BLaER1 (cell line): ENCODE measurements around the gene TMEM53.
"Not testable (repeated sequence)": the region's sequence is repeated elsewhere in the genome, so short reads cannot be mapped to it uniquely, and the experiment has no call there.

Source experiments
- H3K27ac ChIP-seq: shearing (Covaris generic); formaldehyde crosslinking; 2 replicates; pipeline ENCODE4 v1.8.1; 2022
- H3K27me3 ChIP-seq: shearing (Covaris generic); formaldehyde crosslinking; 2 replicates; pipeline ENCODE4 v1.8.1; 2022
- H3K36me3 ChIP-seq: shearing (Covaris generic); formaldehyde crosslinking; 2 replicates; pipeline ENCODE4 v1.8.1; 2022
- H3K4me1 ChIP-seq: shearing (Covaris generic); formaldehyde crosslinking; 2 replicates; pipeline ENCODE4 v1.8.1; 2022
- H3K4me2 ChIP-seq: shearing (Covaris generic); formaldehyde crosslinking; 2 replicates; pipeline ENCODE4 v1.8.1; 2022
- H3K4me3 ChIP-seq: shearing (Covaris generic); formaldehyde crosslinking; 2 replicates; pipeline ENCODE4 v1.8.1; 2022
- H3K9ac ChIP-seq: shearing (Covaris generic); formaldehyde crosslinking; 2 replicates; pipeline ENCODE4 v1.8.1; 2022
- H3K9me3 ChIP-seq: shearing (Covaris generic); formaldehyde crosslinking; 2 replicates; pipeline ENCODE4 v1.8.1; 2022
- H4K20me1 ChIP-seq: shearing (Covaris generic); formaldehyde crosslinking; 2 replicates; pipeline ENCODE4 v1.8.1; 2022
- Cebpa-rat ChIP-seq: shearing (Covaris generic); IDR thresholded peaks from 2 replicates; pipeline ENCODE4 v1.8.1; 2022

The TMEM53 gene

GRCh38 chr1:44714944-44715571 is 40.8 kb upstream of the TMEM53 start:
- no peak overlapping the region for H3K27ac ChIP-seq
- H3K27me3 ChIP-seq: no peaks in the 10 kb centered on the region
- H3K4me1 ChIP-seq: peaks cover 59% of the 10 kb centered on the region
- no peaks in the 10 kb centered on the region for H3K9me3 ChIP-seq
- peak overlapping the region; percentile 42 for H3K4me2 ChIP-seq
- TF ChIP-seq Cebpa-rat: no peak
- H3K9ac ChIP-seq: no peak overlapping the region
- no peaks in the 10 kb centered on the region for H4K20me1 ChIP-seq
- H3K4me3 ChIP-seq: no peak overlapping the region
- H3K36me3 ChIP-seq: no peaks in the 10 kb centered on the region

GRCh38 chr1:44714532-44714931 is 40.3 kb upstream of the TMEM53 start:
- H4K20me1 ChIP-seq: no peaks in the 10 kb centered on the region
- H3K36me3 ChIP-seq: no peaks in the 10 kb centered on the region
- no peak overlapping the region for H3K4me3 ChIP-seq
- no peak for TF ChIP-seq Cebpa-rat
- no peaks in the 10 kb centered on the region for H3K9me3 ChIP-seq
- peaks cover 54% of the 10 kb centered on the region for H3K4me1 ChIP-seq
- H3K27me3 ChIP-seq: no peaks in the 10 kb centered on the region
- H3K4me2 ChIP-seq: peak overlapping the region; percentile 42
- H3K9ac ChIP-seq: no peak overlapping the region
- no peak overlapping the region for H3K27ac ChIP-seq

DNA sequence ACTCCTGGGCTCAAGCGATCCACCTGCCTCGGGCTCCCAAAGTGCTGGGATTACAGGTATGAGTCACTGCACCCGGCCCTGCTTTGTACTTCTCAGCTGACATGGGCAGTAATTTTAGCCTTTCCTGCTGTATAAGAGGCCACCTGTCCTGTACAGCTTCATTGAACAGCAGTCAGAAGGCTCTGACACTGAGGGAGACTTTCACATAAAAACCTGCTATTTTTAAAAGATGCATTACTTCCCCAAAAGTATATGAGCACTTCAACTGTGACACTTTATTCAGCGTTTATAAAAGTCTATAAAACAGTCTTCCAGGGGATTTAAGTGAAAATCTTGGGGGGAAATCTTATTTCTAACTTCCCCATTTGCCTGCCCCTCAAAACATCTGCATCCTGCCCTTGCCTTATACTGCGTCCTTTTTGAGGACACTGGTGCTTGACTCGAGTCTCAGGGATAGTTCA is 39.1 kb upstream of the TMEM53 start:
- Histone ChIP-seq H3K4me3 (no peak overlapping the region), H3K27me3 (no peaks in the 10 kb centered on the region), H3K9ac (no peak overlapping the region; the same call in 1 of the 2 replicates), H4K20me1 (no peaks in the 10 kb centered on the region), H3K9me3 (no peaks in the 10 kb centered on the region), H3K27ac (peak overlapping the region; percentile 14; the same call in 1 of the 2 replicates), H3K4me2 (peak overlapping the region; percentile 62), H3K4me1 (peaks cover 47% of the 10 kb centered on the region), H3K36me3 (no peaks in the 10 kb centered on the region)
- no peak for TF ChIP-seq Cebpa-rat

DNA sequence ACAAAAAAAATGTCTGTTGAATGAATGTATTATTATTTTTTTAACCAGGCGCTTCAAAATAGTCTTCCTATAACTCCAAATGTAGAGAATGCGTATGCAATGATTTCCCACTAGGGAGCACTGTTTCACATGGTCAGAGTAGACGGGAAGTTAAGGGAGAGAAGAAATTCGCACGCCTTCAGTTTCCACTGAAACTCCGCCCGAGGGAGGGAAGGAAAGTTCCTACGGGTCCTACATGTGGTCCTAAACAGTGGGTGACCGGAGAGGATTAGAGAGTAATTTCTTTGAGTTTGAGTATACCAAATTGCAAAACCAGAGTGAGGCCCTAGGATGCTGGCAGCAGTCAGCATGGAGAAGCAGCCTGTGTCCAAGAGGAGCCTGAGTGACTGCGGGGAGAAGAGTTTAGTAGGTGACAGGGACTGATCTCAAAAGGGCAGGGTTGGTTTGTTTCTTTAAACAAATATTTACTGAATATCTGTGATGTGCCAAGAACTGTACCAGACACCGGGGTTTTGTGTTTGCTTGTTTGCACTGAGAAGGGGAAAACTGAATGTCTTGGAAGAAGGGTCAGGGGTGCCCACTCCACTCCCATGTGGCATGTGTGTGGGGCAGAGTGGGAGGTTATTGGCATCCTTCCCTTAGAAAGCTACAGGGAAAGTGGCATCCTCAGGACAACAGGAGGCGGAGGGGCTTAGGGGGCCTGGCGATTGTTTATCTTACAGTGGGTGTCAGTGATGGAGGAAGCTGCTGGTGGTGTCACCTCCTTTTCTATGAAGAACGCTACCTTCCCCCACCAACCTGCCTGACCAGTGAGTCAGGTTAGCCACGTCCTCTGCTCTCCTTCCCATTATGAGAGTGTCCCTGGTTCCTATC is 33.9 kb upstream of the TMEM53 start:
- no peak overlapping the region for H3K27ac ChIP-seq
- H3K9ac ChIP-seq: 0 out of 2 replicates have a peak overlapping the region, but pooled peaks have one; percentile 27
- H3K4me2 ChIP-seq: peak overlapping the region; percentile 48
- TF ChIP-seq Cebpa-rat: no peak
- no peaks in the 10 kb centered on the region for H3K27me3 ChIP-seq
- no peaks in the 10 kb centered on the region for H4K20me1 ChIP-seq
- H3K4me3 ChIP-seq: no peak overlapping the region
- no peaks in the 10 kb centered on the region for H3K9me3 ChIP-seq
- peaks cover 13% of the 10 kb centered on the region for H3K4me1 ChIP-seq
- no peaks in the 10 kb centered on the region for H3K36me3 ChIP-seq

GRCh38 chr1:44707112-44707881 is 33.0 kb upstream of the TMEM53 start:
- H3K4me2 ChIP-seq: no peak overlapping the region
- H3K9ac ChIP-seq: no peak overlapping the region
- peaks cover 8% of the 10 kb centered on the region for H3K4me1 ChIP-seq
- no peak overlapping the region for H3K27ac ChIP-seq
- H3K9me3 ChIP-seq: no peaks in the 10 kb centered on the region
- no peaks in the 10 kb centered on the region for H4K20me1 ChIP-seq
- H3K27me3 ChIP-seq: no peaks in the 10 kb centered on the region
- no peak for TF ChIP-seq Cebpa-rat
- no peak overlapping the region for H3K4me3 ChIP-seq
- no peaks in the 10 kb centered on the region for H3K36me3 ChIP-seq

GRCh38 chr1:44705938-44706337 is 31.7 kb upstream of the TMEM53 start:
- H3K27ac ChIP-seq: no peak overlapping the region
- H3K4me1 ChIP-seq: peaks cover 8% of the 10 kb centered on the region
- H4K20me1 ChIP-seq: no peaks in the 10 kb centered on the region
- H3K9ac ChIP-seq: no peak overlapping the region
- H3K9me3 ChIP-seq: no peaks in the 10 kb centered on the region
- TF ChIP-seq Cebpa-rat: no peak
- H3K27me3 ChIP-seq: no peaks in the 10 kb centered on the region
- no peak overlapping the region for H3K4me2 ChIP-seq
- no peaks in the 10 kb centered on the region for H3K36me3 ChIP-seq
- no peak overlapping the region for H3K4me3 ChIP-seq

DNA sequence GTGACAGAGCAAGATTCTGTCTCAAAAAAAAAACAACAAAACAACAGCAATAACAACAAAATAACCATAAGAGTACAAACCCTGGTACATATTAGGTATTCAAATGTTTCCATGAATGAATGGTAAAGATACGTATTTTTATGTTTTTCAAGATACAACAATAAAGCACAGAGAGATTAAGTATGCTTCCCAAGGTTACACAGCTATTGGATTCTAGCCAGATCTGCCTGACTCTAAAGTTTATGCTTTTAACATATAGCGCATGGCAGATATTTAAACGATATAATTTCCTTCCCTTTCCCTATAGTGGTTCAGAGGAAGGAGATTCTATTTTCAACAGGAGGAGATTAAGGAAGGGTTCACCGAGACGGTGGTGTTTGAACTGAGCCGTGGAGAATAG is 31.2 kb upstream of the TMEM53 start:
- no peak for TF ChIP-seq Cebpa-rat
- Histone ChIP-seq H4K20me1 (no peaks in the 10 kb centered on the region), H3K9me3 (no peaks in the 10 kb centered on the region), H3K4me2 (no peak overlapping the region), H3K9ac (no peak overlapping the region), H3K4me3 (no peak overlapping the region), H3K36me3 (no peaks in the 10 kb centered on the region), H3K27me3 (no peaks in the 10 kb centered on the region), H3K27ac (no peak overlapping the region), H3K4me1 (peaks cover 8% of the 10 kb centered on the region)

GRCh38 chr1:44701141-44701573 is 26.9 kb upstream of the TMEM53 start:
- peaks cover 27% of the 10 kb centered on the region for H3K4me1 ChIP-seq

GRCh38 chr1:44700573-44700972 is 26.3 kb upstream of the TMEM53 start:
- Histone ChIP-seq H3K36me3 (no peaks in the 10 kb centered on the region), H3K4me3 (no peak overlapping the region), H3K9ac (no peak overlapping the region), H3K9me3 (no peaks in the 10 kb centered on the region), H4K20me1 (no peaks in the 10 kb centered on the region), H3K27me3 (no peaks in the 10 kb centered on the region), H3K27ac (no peak overlapping the region), H3K4me2 (no peak overlapping the region), H3K4me1 (peaks cover 33% of the 10 kb centered on the region)
- TF ChIP-seq Cebpa-rat: no peak

More at GRCh38 chr1:44701141-44701573, 26.9 kb upstream of the TMEM53 start:
- H3K4me3 ChIP-seq: no peak overlapping the region
- no peaks in the 10 kb centered on the region for H3K36me3 ChIP-seq
- TF ChIP-seq Cebpa-rat: no peak
- no peaks in the 10 kb centered on the region for H3K9me3 ChIP-seq
- no peaks in the 10 kb centered on the region for H4K20me1 ChIP-seq
- H3K4me2 ChIP-seq: no peak overlapping the region
- no peak overlapping the region for H3K27ac ChIP-seq
- no peaks in the 10 kb centered on the region for H3K27me3 ChIP-seq
- H3K9ac ChIP-seq: no peak overlapping the region

DNA sequence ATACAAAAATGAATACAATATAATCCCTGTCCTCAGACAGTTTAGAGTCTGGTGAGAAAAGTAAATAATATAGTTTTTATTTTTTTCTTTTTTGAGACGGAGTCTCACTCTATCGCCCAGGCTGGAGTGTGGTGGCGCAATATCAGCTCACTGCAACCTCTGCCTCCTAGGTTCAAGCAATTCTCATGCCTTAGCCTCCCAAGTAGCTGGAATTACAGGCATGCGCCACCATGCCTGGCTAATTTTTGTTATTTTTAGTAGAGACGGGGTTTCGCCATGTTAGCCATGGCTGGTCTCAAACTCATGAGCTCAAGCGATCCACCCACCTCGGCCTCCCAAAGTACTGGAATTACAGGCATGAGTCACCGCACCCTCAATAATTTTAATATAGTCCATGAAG is 25.1 kb upstream of the TMEM53 start:
- H3K27ac ChIP-seq, H3K9ac ChIP-seq, H3K27me3 ChIP-seq, H3K4me3 ChIP-seq, H3K36me3 ChIP-seq, H4K20me1 ChIP-seq, H3K9me3 ChIP-seq, H3K4me2 ChIP-seq: not testable (repeated sequence)
- H3K4me1 ChIP-seq: peaks cover 45% of the 10 kb centered on the region
